Astrocyte (in vitro differentiated cells and primary cell): ENCODE measurements around the gene SLIT3.

Experiments used
- CTCF ChIP-seq: IDR thresholded peaks from 2 replicates; pipeline ENCODE4 v1.5.1; 2011; ENCODE audit warnings: low read depth, mild to moderate bottlenecking, inconsistent platforms, low read length, moderate library complexity; ENCODE audit not compliant: insufficient read depth
- EZH2 ChIP-seq: IDR thresholded peaks from 2 replicates; pipeline ENCODE4 v1.6.1; 2012; ENCODE audit warnings: mild to moderate bottlenecking, low read length, inconsistent platforms; ENCODE audit not compliant: insufficient read depth

- TF ChIP-seq CTCF: no peak
- TF ChIP-seq EZH2: no peak
Measured at GRCh38 chr5:169263591-169263990, 37.3 kb downstream of the SLIT3 start.
